Caco-2 (cell line): ENCODE data around the gene NEURL1B. TPM values are rescaled to one million over a fixed set of nuclear protein-coding genes. Genes with fewer than 3 reads are reported as not detected.

ENCODE experiments used
- BruUV-seq: library from RNA; stranded (reverse); fragments of 400-500 nt; replicated peaks from 2 replicates; lab custom pipeline; 2021; lab: Mats Ljungman, UMichigan
- CTCF ChIA-PET: fragments of 300-600 bp; sonication (Branson Sonifier 250); formaldehyde crosslinking; loops from one replicate; lab custom pipeline; 2022; ENCODE audit warnings: antibody characterized with exemption; lab: Charles Lee
- POLR2A ChIA-PET: fragments of 300-600 bp; sonication (Branson Sonifier 250); formaldehyde crosslinking; loops from one replicate; lab custom pipeline; 2022; ENCODE audit warnings: antibody characterized with exemption; lab: Charles Lee
- DNase-seq, 2 experiments: peaks; one replicate each; pipeline versions ENCODE4 v3.0.0 to v3.0.0-alpha.2; 2020 to 2022
- H3K27me3 ChIP-seq: replicated peaks from 2 replicates; pipeline ENCODE4 v1.6.0; 2011; ENCODE audit warnings: low read length; ENCODE audit not compliant: control insufficient read depth, insufficient read depth
- H3K36me3 ChIP-seq: 2 replicates; pipeline ENCODE4 v1.5.1; 2011; ENCODE audit warnings: low read length; ENCODE audit not compliant: control insufficient read depth, insufficient read depth
- H3K4me1 ChIP-seq: fragments of 250-450 bp; sonication (Bioruptor Pico); 2 replicates; pipeline ENCODE4 v1.5.1; 2020; ENCODE audit warnings: mild to moderate bottlenecking
- H3K4me3 ChIP-seq: 2 replicates; pipeline ENCODE4 v1.5.1; 2011; ENCODE audit warnings: low read depth, mild to moderate bottlenecking, control low read depth, low read length
- H3K9me3 ChIP-seq: fragments of 250-450 bp; sonication (Bioruptor Pico); 2 replicates; pipeline ENCODE4 v1.5.1; 2020; ENCODE audit warnings: mild to moderate bottlenecking, moderate library complexity
- H3K27ac Mint-ChIP-seq: one replicate; pipeline ENCODE4 v1.8.0; 2022; ENCODE audit warnings: mixed read lengths; ENCODE audit not compliant: unreplicated experiment
- H3K27me3 Mint-ChIP-seq: one replicate; pipeline ENCODE4 v1.8.0; 2022; ENCODE audit warnings: mixed read lengths; ENCODE audit not compliant: insufficient read depth, unreplicated experiment
- H3K36me3 Mint-ChIP-seq: one replicate; pipeline ENCODE4 v1.8.0; 2022; ENCODE audit warnings: mild to moderate bottlenecking, mixed read lengths; ENCODE audit not compliant: insufficient read depth, unreplicated experiment
- H3K4me1 Mint-ChIP-seq: one replicate; pipeline ENCODE4 v1.8.0; 2022; ENCODE audit warnings: low read depth, mixed read lengths; ENCODE audit not compliant: unreplicated experiment
- H3K4me3 Mint-ChIP-seq: one replicate; pipeline ENCODE4 v1.8.0; 2022; ENCODE audit warnings: mild to moderate bottlenecking, moderate library complexity, mixed read lengths; ENCODE audit not compliant: unreplicated experiment
- H3K9me3 Mint-ChIP-seq: one replicate; pipeline ENCODE4 v1.8.0; 2022; ENCODE audit warnings: mixed read lengths; ENCODE audit not compliant: unreplicated experiment
- intact Hi-C: fragments of 100-400 bp; cut with micrococcal nuclease; formaldehyde crosslinking; loops from one replicate; pipeline ENCODE4 v1.10.0; 2022; ENCODE audit not compliant: unreplicated experiment
- total RNA-seq: library from RNA; stranded (reverse); gene quantifications from 2 replicates; pipeline ENCODE4 v1.2.3, GENCODE V29; 2022
- TF ChIP-seq, protein P1 (sequence below), 2 experiments: fragments of 200-600 bp in 1 of 2; IDR thresholded peaks; 1 replicate in 1 of 2; 2 replicates in 1 of 2; pipeline versions ENCODE4 v1.5.1 to v1.8.0; 2011 to 2022; ENCODE audit warnings: antibody characterized with exemption in 1 of 2, control low read depth in 1 of 2, inconsistent platforms in 1 of 2, low read depth in 1 of 2, low read length in 1 of 2, mild to moderate bottlenecking in 1 of 2, moderate library complexity in 1 of 2; ENCODE audit not compliant: insufficient read depth in 1 of 2, severe bottlenecking in 1 of 2, unreplicated experiment in 1 of 2

The NEURL1B gene
- total RNA-seq, 1 experiment from 2014 or later = 7.6 TPM

DNA sequence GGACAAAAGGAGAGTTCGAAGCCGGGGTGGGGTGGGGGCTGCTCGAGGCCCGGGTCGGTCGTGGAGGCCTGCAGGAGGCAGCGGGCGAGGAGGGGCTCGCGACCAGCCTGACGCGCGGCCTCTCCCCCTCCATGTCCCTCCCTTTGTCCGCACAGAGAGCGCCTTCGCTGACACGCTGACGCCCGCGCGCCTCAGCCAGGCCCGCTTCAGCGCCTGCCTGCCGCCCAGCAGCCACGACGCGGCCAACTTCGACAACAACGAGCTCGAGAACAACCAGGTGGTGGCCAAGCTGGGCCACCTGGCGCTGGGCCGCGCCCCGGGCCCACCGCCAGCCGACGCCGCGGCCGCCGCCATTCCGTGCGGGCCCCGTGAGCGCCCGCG lies 42.2 kb downstream of the NEURL1B start:
- TF ChIP-seq, protein P1, sequence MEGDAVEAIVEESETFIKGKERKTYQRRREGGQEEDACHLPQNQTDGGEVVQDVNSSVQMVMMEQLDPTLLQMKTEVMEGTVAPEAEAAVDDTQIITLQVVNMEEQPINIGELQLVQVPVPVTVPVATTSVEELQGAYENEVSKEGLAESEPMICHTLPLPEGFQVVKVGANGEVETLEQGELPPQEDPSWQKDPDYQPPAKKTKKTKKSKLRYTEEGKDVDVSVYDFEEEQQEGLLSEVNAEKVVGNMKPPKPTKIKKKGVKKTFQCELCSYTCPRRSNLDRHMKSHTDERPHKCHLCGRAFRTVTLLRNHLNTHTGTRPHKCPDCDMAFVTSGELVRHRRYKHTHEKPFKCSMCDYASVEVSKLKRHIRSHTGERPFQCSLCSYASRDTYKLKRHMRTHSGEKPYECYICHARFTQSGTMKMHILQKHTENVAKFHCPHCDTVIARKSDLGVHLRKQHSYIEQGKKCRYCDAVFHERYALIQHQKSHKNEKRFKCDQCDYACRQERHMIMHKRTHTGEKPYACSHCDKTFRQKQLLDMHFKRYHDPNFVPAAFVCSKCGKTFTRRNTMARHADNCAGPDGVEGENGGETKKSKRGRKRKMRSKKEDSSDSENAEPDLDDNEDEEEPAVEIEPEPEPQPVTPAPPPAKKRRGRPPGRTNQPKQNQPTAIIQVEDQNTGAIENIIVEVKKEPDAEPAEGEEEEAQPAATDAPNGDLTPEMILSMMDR (IDR thresholded peaks at IDR 0.05; ENCODE audit: insufficient read depth in 1 of 2, low read depth in 1 of 2, low read length in 1 of 2, severe bottlenecking in 1 of 2, unreplicated experiment in 1 of 2) = no peak
- Histone ChIP-seq H3K36me3 (no peaks in the 10 kb centered on the region), H3K4me1 (peaks cover 27% of the 10 kb centered on the region), H3K27me3 (no peaks in the 10 kb centered on the region), H3K4me3 (no peak overlapping the region), H3K9me3 (no peaks in the 10 kb centered on the region)
- Mint-ChIP-seq H3K4me1 (peaks cover 26% of the 10 kb centered on the region), H3K27ac (no peak overlapping the region), H3K36me3 (no peaks in the 10 kb centered on the region), H3K27me3 (no peaks in the 10 kb centered on the region), H3K9me3 (peaks cover 9% of the 10 kb centered on the region), H3K4me3 (no peak overlapping the region)
- intact Hi-C loops = no loop called here
- POLR2A ChIA-PET = no interaction called here
- no peak for DNase-seq
- BruUV-seq = no TSS peak
- CTCF ChIA-PET = no interaction called here

DNA sequence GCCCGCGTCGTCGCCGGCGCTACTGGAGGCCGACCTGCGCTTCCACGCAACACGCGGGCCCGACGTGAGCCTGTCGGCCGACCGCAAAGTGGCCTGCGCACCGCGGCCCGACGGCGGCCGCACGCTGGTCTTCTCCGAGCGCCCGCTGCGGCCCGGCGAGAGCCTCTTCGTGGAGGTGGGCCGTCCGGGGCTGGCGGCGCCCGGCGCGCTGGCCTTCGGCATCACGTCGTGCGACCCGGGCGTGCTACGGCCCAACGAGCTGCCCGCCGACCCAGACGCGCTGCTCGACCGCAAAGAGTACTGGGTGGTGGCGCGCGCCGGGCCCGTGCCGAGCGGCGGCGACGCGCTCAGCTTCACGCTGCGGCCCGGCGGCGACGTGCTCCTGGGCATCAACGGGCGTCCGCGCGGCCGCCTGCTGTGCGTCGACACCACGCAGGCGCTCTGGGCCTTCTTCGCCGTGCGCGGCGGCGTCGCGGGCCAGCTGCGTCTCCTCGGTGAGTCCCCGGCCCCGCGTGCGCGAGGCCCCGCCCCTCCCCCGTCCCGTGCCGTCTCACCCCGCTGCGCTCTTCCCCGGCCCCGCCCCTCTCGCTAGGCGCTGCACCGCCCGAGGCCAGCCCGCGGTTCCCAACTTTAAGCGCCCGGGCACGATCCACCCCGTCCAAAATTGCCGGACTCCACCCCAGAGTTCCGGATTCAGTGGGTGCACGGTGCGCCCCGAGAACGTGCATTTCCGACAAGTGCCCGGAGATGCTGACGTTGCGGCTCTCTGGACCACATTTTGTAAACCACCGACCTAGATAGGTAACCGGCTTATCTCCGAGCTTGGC lies 42.8 kb downstream of the NEURL1B start:
- ChIA-PET CTCF (interaction anchor here (0.8 kb wide), 1 partner anchor 16 kb away, joined by 3 read pairs; no protein-coding TSS in a partner anchor), POLR2A (no interaction called here)
- H3K36me3 ChIP-seq = no peaks in the 10 kb centered on the region
- TF ChIP-seq, protein P1 (IDR thresholded peaks at IDR 0.05; ENCODE audit: insufficient read depth in 1 of 2, low read depth in 1 of 2, low read length in 1 of 2, severe bottlenecking in 1 of 2, unreplicated experiment in 1 of 2) = no peak
- Mint-ChIP-seq H3K27me3 (no peaks in the 10 kb centered on the region), H3K9me3 (peaks cover 9% of the 10 kb centered on the region), H3K4me3 (no peak overlapping the region), H3K4me1 (peaks cover 30% of the 10 kb centered on the region), H3K36me3 (peaks cover 5% of the 10 kb centered on the region), H3K27ac (no peak overlapping the region)
- intact Hi-C loops = no loop called here
- no peaks in the 10 kb centered on the region for H3K27me3 ChIP-seq
- peaks cover 30% of the 10 kb centered on the region for H3K4me1 ChIP-seq
- no peak for DNase-seq
- no TSS peak for BruUV-seq
- H3K4me3 ChIP-seq = no peak overlapping the region
- H3K9me3 ChIP-seq = no peaks in the 10 kb centered on the region

DNA sequence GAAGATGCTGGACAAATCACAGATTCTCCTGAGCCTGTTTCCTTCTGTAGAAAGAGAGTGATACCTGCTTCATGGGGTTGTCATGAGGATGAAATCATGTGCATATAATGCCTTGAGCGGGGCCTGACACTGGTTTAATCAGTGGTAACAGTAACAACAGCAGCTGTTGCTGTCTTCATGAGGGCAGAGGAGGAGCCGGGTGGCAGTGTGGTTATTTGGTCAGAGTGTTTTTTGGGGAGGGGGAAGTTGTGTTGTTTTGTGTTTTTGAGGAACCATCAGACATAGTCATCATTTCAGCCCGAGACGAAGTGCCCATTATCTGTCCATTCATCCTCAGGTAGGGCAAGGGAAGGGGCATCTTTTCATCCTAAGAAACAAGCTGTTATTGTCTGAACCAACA lies 44.0 kb downstream of the NEURL1B start:
- POLR2A ChIA-PET = no interaction called here
- Mint-ChIP-seq H3K9me3 (peaks cover 9% of the 10 kb centered on the region), H3K27ac (no peak overlapping the region), H3K4me1 (peaks cover 29% of the 10 kb centered on the region), H3K36me3 (peaks cover 10% of the 10 kb centered on the region), H3K4me3 (no peak overlapping the region), H3K27me3 (no peaks in the 10 kb centered on the region)
- CTCF ChIA-PET = no interaction called here
- H3K36me3 ChIP-seq = no peaks in the 10 kb centered on the region
- no peaks in the 10 kb centered on the region for H3K27me3 ChIP-seq
- H3K9me3 ChIP-seq = no peaks in the 10 kb centered on the region
- no peak for DNase-seq
- intact Hi-C loops = no loop called here
- H3K4me1 ChIP-seq = peaks cover 31% of the 10 kb centered on the region
- no peak overlapping the region for H3K4me3 ChIP-seq
- TF ChIP-seq, protein P1 (IDR thresholded peaks at IDR 0.05; ENCODE audit: insufficient read depth in 1 of 2, low read depth in 1 of 2, low read length in 1 of 2, severe bottlenecking in 1 of 2, unreplicated experiment in 1 of 2) = no peak
- no TSS peak for BruUV-seq
